Transverse colon (tissue), 3 donors: ENCODE data around the gene CFAP65.

Experiments
- CTCF ChIP-seq, 5 experiments: fragments of 200-600 bp in 3 of 5; fragments of 450-650 bp in 2 of 5; sonication (generic) in 3 of 5; IDR thresholded peaks; 1 replicate in 2 of 5; 2 replicates in 3 of 5; pipeline ENCODE4 v1.5.1; 2016 to 2017; ENCODE audit warnings: antibody characterized with exemption in 5 of 5, inconsistent platforms in 3 of 5, mild to moderate bottlenecking in 2 of 5, moderate library complexity in 1 of 5
- EP300 ChIP-seq: sonication (generic); formaldehyde crosslinking; IDR thresholded peaks from one replicate; pipeline ENCODE4 v1.6.1; 2017; ENCODE audit warnings: antibody characterized with exemption, low read depth
- POLR2A ChIP-seq: fragments of 450-650 bp; IDR thresholded peaks from one replicate; pipeline ENCODE4 v1.6.1; 2016; ENCODE audit warnings: antibody characterized with exemption, mild to moderate bottlenecking, moderate library complexity

GRCh38 chr2:219028996-219029828 lies 12.1 kb downstream of the CFAP65 start:
- TF ChIP-seq CTCF (IDR thresholded peaks at IDR 0.05) (no peak), POLR2A (no peak), EP300 (no peak)
